ENCODE results near the gene PDS5B.

The PDS5B gene

GRCh38 chr13:32632343-32632909, 46.2 kb downstream of the PDS5B start:
- no peak overlapping the region for H3K4me3 ChIP-seq (ENCODE audit: low read depth, low read length)
- ChIA-PET POLR2A (no interaction called here), CTCF (interaction anchor here (1.2 to 1.7 kb wide), 5 partner anchors 7 to 723 kb away, joined by 4 to 11 read pairs (median 8); no protein-coding TSS in a partner anchor)
- DNase-seq (ENCODE audit: low read depth, low spot score): no peak
- no peak for TF ChIP-seq CTCF (IDR thresholded peaks at IDR 0.05; ENCODE audit: insufficient read depth, low read length, missing control alignments)

GRCh38 chr13:32636711-32637110, 50.5 kb downstream of the PDS5B start:
- CTCF ChIA-PET: interaction anchor here (1.2 to 4.0 kb wide), 8 partner anchors 9 to 726 kb away, joined by 4 to 40 read pairs (median 8); partner anchors contain the start of gene PDS5B
- POLR2A ChIA-PET: no interaction called here
- H3K4me3 ChIP-seq (ENCODE audit: low read depth, low read length): no peak overlapping the region

DNA sequence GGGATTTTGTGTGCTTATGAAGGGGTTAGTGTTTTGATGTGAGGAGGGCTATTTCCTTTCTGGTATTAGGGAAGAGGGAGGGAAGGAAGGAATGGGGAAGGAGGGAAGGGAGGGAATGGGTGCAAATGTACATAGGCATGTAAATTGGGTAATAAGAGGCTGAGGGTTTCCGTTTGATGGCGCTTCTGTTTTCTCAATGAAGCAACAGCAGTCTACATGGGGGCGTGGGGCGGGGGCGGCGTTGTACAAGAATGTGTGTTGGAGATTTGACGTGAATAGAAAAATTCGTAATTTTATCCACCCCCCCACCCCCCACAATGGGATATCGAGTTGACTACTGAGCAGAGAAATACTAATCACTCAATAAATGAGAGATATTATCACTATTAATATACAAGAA, 52.5 kb downstream of the PDS5B start:
- DNase-seq (ENCODE audit: low read depth, low spot score): no peak
- POLR2A ChIA-PET: no interaction called here
- TF ChIP-seq CTCF (IDR thresholded peaks at IDR 0.05; ENCODE audit: insufficient read depth, low read length, missing control alignments): no peak
- CTCF ChIA-PET: interaction anchor here (1.0 to 4.0 kb wide), 6 partner anchors 11 to 51 kb away, joined by 3 to 40 read pairs (median 4); no protein-coding TSS in a partner anchor
- H3K4me3 ChIP-seq (ENCODE audit: low read depth, low read length): no peak overlapping the region

More at GRCh38 chr13:32636711-32637110, 50.5 kb downstream of the PDS5B start:
- DNase-seq (ENCODE audit: low read depth, low spot score): no peak
- TF ChIP-seq CTCF (IDR thresholded peaks at IDR 0.05; ENCODE audit: insufficient read depth, low read length, missing control alignments): no peak

DNA sequence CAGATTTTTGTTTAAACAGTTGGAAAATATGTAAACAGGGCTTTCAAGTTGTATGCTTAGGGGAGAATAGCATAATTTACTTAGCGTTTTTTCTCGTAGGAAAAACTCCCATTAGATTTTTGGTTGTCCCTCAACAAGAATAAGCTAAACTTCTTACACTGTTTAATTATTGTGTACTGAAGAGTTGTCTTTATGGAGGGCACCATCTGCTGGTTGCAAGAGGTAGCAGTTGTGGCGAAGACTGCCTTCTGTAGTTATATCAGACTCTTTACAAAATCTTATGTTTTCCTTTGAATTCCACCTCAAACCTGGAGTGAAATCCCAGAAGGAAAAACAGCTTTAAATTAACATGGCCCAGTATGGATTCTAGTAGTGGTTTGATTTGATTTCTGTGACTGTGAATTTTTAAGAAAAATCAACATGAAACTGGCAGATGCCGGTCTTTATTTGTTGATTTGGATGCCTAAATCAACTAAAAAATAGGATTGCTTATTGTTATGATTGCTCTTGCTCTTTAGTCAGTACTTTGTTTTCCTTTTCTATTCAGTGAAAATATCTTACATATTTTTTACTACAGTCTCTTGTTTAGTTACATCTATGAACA, 53.4 kb downstream of the PDS5B start:
- POLR2A ChIA-PET: no interaction called here
- CTCF ChIA-PET: interaction anchor here (0.7 to 4.9 kb wide), 28 partner anchors 8 to 646 kb away, joined by 3 to 69 read pairs (median 7); partner anchors contain the start of genes PDS5B and STARD13

DNA sequence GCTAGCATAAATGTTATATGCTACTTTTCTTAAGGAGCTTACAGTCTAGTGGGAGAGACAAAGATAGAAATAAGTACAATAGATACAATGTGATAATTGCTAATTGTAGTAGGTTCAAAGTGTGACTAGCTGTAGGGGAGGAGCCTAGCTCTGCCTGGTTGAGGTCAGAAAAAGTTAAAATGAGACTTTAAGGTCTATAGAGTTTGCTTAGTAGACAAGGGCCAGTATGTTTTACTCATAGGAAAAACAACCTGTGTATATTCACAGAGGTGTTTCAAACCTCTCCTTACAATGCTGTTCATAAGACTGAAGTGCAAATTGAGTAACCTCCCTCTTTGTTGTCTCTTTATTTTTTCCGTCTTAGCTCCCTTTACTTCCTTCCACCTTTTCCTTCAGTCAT, 56.1 kb downstream of the PDS5B start:
- no peak for DNase-seq (ENCODE audit: low read depth, low spot score)
- H3K4me3 ChIP-seq (ENCODE audit: low read depth, low read length): no peak overlapping the region
- ChIA-PET CTCF (interaction anchor here (0.7 to 4.9 kb wide), 15 partner anchors 9 to 732 kb away, joined by 3 to 69 read pairs (median 5); partner anchors contain the start of gene PDS5B), POLR2A (no interaction called here)
- TF ChIP-seq CTCF (IDR thresholded peaks at IDR 0.05; ENCODE audit: insufficient read depth, low read length, missing control alignments): no peak

More for the DNA sequence above, 53.4 kb downstream of the PDS5B start:
- H3K4me3 ChIP-seq (ENCODE audit: low read depth, low read length): no peak overlapping the region
- TF ChIP-seq CTCF (IDR thresholded peaks at IDR 0.05; ENCODE audit: insufficient read depth, low read length, missing control alignments): peak; percentile 73
- peak; percentile 36 for DNase-seq (ENCODE audit: low read depth, low spot score)

DNA sequence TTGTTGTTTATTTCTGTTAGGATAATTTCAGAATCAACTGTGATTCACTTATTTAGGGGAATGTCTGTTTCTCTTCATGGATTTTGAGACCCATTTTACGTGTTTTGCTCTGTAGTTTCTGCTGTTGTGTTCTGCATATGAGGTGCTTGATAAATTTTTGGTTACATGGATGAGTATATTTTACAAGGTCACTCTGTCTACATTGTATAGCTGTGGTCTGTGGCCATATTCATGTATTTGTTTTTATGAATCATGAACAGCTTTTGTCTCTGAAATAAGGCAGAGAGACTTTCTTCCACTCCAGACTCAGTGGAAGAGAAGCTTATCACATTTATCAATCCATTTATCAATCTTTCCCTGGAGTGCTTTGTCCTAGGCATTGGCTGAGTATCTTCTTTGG, 56.6 kb downstream of the PDS5B start:
- no peak for TF ChIP-seq CTCF (IDR thresholded peaks at IDR 0.05; ENCODE audit: insufficient read depth, low read length, missing control alignments)
- no peak overlapping the region for H3K4me3 ChIP-seq (ENCODE audit: low read depth, low read length)
- ChIA-PET CTCF (interaction anchor here (1.0 to 4.9 kb wide), 11 partner anchors 8 to 733 kb away, joined by 3 to 69 read pairs (median 8); partner anchors contain the start of gene PDS5B), POLR2A (no interaction called here)
- no peak for DNase-seq (ENCODE audit: low read depth, low spot score)

Data from AG04449 (cell line).